D721Med (cell line): ENCODE measurements around the gene SYNE3.
A peak's percentile ranks its signal among the peaks of the same experiment; 100 is the strongest.

Experiments used
- DNase-seq: peaks from one replicate; pipeline ENCODE4 v3.0.0; 2011; ENCODE audit warnings: low spot score; ENCODE audit not compliant: insufficient read length
- FAIRE-seq: peaks from 2 replicates; lab custom pipeline; 2011; peaks lifted over from hg19 to GRCh38; lab: Jason Lieb, UNC
- CTCF ChIP-seq: IDR thresholded peaks from 2 replicates; pipeline ENCODE4 v1.5.1; 2012; ENCODE audit warnings: mild to moderate bottlenecking, control low read depth; ENCODE audit not compliant: insufficient read depth; ENCODE audit errors: missing control alignments

SYNE3 gene

GRCh38 chr14:95516554-95517181 is at the start of gene SYNE3:
TSS of gene SYNE3 (minus strand) at chr14:95516650. CDS start at chr14:95475821, 40,829 bp downstream.
- no peak for TF ChIP-seq CTCF
- DNase-seq (peak; percentile 68), FAIRE-seq (no peak)

GRCh38 chr14:95564060-95564459 is 47.6 kb upstream of the SYNE3 start:
- FAIRE-seq, result no peak
- no peak for TF ChIP-seq CTCF
- no peak for DNase-seq

GRCh38 chr14:95562892-95563685 is 46.6 kb upstream of the SYNE3 start:
- DNase-seq (no peak), FAIRE-seq (no peak)
- TF ChIP-seq CTCF, result no peak

GRCh38 chr14:95561001-95561412 is 44.6 kb upstream of the SYNE3 start:
- DNase-seq (peak; percentile 62), FAIRE-seq (peak; percentile 76)
- TF ChIP-seq CTCF, result peak; percentile 94

- no peak for TF ChIP-seq CTCF
- FAIRE-seq (no peak), DNase-seq (no peak)
These were observed 42.8 kb upstream of the SYNE3 start for GRCh38 chr14:95559203-95559602.

- DNase-seq (no peak), FAIRE-seq (no peak)
- no peak for TF ChIP-seq CTCF
These were observed 41.4 kb upstream of the SYNE3 start for GRCh38 chr14:95557832-95558231.

GRCh38 chr14:95557291-95557690 is 40.8 kb upstream of the SYNE3 start:
- FAIRE-seq (no peak), DNase-seq (no peak)
- TF ChIP-seq CTCF, result no peak
